ES-I3 (cell line): Measurements from ENCODE around the gene BCL6B.
A peak's percentile ranks its signal among the peaks of the same experiment; 100 is the strongest.

Source experiments
- H3K36me3 ChIP-seq: 2 replicates; pipeline ENCODE4 v1.6.1; 2013; ENCODE audit warnings: mild to moderate bottlenecking, low read length, control low read depth, moderate library complexity; ENCODE audit not compliant: insufficient read depth
- H3K4me1 ChIP-seq: 2 replicates; pipeline ENCODE4 v1.6.1; 2013; ENCODE audit warnings: mild to moderate bottlenecking, control low read depth, low read length; ENCODE audit not compliant: insufficient read depth
- H3K9ac ChIP-seq: 2 replicates; pipeline ENCODE4 v1.6.1; 2013; ENCODE audit warnings: low read depth, mild to moderate bottlenecking, low read length, moderate library complexity
- H3K9me3 ChIP-seq: 2 replicates; pipeline ENCODE4 v1.6.1; 2013; ENCODE audit warnings: mild to moderate bottlenecking, low read length, moderate library complexity; ENCODE audit not compliant: control insufficient read depth, insufficient read depth

BCL6B gene

DNA sequence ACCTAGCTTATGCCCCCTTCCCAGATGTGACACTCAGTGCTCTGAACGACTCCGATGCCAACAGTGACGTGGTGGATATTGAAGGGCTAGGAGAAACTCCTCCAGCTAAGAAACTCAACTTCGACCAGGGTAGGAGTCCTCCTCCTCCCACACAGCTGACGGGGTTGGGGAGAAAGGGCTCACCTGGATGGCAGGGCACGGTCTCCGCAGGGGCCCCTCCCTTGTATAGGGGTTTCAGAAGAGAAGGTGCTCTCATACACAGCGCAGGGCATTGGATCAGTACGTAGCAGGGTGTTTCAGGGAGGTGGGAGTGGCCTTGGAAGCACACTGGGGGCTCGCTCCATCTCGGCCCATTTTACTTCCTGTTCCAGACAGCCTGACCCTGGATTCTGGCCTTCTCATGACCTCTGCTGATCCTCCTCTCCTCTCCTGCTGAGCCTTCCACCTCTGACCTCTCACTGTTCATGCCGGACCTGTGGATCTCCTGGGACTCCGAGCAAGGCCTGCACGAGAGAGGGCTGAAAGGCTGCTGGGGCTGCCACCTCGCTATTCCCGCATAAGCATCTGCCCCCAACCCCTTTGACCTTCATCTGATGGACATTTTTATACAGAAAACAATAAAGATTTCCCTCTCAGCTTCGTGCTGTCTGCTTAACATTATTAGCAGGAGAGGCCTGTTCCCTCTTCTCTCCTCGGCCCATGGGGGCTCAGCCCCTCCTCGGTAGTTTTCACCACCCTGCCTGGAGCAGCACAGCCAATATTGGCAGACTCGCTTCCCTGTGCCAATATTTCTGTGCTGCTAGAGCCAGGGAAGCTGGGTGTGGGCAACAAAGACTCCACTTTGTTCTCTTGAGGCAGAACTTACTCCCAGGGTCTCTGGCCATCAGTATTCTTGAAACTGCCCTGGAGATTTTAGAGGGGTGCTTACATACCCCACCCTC, 5.7 kb upstream of the BCL6B start:
- Histone ChIP-seq H3K9me3 (no peaks in the 10 kb centered on the region), H3K9ac (no peak overlapping the region), H3K36me3 (no peaks in the 10 kb centered on the region), H3K4me1 (peaks cover 4% of the 10 kb centered on the region)

DNA sequence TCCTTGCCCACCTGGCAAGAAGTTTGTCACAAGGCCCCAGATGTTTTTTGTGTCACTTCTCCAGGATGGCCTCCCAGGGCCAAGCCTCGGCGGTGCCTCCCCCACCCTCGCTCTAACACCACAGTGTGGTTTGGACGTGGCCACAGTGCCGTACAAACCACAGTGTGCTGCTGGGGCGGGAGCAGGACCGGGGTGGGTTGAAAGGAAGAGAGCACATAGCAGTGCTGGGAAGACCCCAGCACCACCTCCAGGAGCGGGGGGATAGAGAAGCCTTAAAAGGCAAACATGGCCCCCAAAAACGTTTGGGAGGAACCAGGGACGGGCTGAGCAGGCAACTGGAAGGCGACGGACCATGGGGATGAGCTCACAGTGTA, 5.0 kb upstream of the BCL6B start:
- Histone ChIP-seq H3K4me1 (peaks cover 4% of the 10 kb centered on the region), H3K9me3 (no peaks in the 10 kb centered on the region)

DNA sequence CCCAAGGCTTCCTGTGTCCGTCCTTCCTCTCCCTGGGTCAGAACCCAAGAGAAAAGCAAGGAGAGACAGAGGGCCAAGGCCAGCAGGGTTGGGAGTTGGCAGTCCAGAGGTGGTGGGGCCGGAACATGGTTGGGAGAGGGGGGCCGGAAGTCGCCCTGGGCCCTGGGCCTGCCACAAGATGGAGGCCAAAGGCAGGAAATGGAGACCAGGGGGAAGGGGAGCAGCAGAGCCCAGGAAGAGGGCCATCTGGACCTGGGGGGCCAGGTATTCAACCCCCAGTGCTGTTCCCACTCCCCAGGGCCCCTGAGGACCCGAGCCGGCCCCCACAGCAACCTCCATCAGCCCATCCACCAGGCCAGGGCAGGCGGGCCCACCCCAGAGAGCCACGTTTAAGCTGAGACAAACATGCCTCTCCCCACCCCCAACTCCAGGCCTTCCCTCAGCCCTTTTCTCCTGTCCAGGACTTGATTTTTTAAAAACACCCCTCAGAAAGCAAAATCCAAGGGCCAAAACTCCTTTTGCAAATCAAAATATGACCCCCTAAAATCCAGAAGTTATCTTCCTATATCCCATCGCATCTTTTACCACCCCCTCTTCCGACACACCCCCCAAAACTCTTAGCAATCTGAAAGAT, 4.4 kb upstream of the BCL6B start:
- no peak overlapping the region for H3K9ac ChIP-seq
- no peaks in the 10 kb centered on the region for H3K36me3 ChIP-seq
- no peaks in the 10 kb centered on the region for H3K9me3 ChIP-seq
- peaks cover 4% of the 10 kb centered on the region for H3K4me1 ChIP-seq

More for the DNA sequence above, 5.0 kb upstream of the BCL6B start:
- Histone ChIP-seq H3K36me3 (no peaks in the 10 kb centered on the region), H3K9ac (no peak overlapping the region)

DNA sequence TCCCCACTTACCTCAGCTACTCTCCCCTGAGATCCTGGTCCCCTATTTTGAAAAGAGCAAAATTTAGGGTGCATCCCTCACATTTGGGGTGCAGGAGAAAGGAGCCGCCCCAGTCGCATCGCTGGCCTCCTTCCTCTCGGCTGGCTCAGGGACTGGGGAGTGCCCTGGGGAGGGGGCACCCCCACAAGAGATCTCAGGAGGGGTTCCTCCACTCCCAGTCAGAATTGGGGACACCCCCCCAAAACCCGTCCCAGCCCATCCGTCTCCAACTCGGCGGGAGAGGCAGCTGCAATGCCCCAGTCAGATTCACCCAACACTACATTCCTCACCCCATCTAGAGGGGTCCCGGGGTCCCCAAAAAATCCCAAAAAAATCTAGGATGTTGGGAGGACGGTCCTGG, 3.5 kb upstream of the BCL6B start:
- peaks cover 4% of the 10 kb centered on the region for H3K4me1 ChIP-seq
- no peaks in the 10 kb centered on the region for H3K36me3 ChIP-seq
- H3K9me3 ChIP-seq, result no peaks in the 10 kb centered on the region
- H3K9ac ChIP-seq, result peak overlapping the region; percentile 60

DNA sequence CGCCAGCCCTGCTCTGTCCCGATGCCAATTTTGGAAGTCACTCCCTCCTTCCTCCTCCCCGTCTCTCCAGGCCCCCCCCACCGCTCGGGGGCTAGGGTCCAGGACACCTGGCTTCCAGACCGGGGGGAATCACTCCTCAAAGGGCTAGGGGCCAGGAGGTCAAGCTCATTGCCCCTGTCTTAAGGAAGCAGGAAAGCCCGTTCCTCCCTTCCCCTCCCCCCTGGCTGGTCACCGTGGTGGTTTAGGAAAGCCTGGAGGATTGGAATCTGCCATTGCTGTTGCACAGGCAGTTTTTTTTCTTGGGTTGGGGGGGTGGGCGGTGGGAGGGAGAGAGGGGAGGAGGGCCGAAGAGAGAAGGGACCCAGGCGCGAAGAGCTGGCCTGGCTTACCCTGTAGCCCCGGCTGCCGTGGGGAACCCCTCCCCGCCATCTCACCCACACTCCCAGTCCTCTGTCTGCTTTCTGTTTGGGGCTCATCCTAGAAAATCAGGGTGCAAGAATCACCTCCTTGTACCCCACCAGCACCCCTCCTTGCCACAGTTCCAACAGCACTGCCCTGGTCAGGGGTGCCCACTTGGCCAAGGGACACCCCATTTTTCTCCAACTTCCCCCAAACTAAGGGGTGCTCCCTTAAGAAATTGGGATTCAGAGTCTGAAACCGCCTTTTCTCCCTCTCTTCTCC, 2.9 kb upstream of the BCL6B start:
- H3K9ac ChIP-seq, result peak overlapping the region; percentile 60
- no peaks in the 10 kb centered on the region for H3K36me3 ChIP-seq
- no peaks in the 10 kb centered on the region for H3K9me3 ChIP-seq
- H3K4me1 ChIP-seq, result peaks cover 4% of the 10 kb centered on the region

DNA sequence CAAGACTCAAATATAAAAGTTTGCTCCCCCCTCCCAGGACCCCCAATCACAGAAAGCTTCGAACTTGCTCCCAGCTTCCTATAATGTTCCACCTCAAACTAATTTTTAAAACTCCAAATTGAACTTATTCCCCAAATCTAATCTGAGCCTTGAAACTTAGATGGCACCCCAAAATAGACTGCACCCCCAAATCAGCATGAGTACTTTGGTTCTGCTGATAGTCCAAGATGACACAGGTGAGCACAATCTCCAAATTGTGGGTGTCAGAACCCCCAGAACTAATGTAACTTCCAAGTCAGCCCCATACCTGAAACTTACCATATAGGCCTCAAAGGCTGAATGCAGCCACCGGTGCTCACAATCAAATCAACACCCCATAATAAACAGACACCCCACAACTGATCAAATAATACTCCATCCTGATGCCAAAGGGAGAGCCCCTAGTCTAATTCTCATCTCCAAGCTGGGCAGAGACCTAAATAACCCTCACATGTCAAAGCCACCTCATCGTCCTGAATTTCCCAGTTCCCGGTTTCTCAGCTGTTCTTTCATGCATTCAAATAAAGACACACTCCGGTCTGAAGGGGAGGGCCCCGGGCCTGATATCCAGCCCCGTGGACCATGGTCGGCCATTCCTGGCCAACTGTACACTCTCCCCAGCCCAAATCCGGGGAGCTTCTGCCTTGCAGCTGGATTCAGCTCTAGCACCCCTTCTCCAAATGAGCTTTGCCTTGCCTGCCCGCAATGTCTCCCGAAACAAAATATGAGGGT, 1.8 kb upstream of the BCL6B start:
- peak overlapping the region; percentile 52; the same call in 1 of the 2 replicates for H3K9ac ChIP-seq
- no peaks in the 10 kb centered on the region for H3K36me3 ChIP-seq

DNA sequence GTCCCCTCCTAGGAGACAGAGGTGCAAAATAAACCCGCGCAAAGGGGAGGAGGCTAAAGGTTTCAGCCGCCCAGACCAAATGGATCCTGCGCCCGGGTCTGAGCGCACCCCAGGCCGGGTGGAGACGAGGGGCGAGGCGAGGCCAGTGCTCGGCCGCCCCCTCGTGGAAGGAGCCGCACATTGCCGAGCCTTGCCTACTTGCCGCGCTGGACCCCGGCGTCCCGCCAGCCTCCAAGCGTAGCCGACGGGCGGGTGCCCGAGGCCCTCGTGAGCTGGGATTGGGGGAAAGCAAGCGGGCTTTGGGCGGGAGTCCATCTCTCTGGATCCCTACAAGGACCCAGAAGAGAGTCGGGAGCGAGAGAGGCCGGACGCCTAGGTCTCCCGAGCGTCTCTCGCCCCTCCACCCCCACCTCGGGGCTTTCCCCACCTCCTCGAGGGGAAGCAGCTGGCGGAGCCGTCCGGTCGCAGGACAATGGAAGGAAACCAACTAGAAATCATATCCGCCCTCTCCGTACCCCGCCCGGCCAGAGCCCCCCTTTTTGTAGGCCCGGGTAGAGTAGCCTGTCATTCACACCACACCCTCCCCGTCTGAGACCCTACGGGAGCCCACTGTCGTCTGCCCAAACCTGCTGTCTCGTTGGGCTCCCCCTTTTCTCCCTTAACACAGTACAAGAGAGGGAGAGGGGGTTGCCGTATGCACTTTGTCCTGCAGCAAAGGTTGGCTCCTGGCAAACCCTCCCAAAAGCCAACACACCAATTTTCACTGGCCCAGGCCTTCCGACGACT, 664 bp upstream of the BCL6B start:
- H3K36me3 ChIP-seq, result no peaks in the 10 kb centered on the region
- H3K9ac ChIP-seq, result peak overlapping the region; percentile 52; the same call in 1 of the 2 replicates
- H3K9me3 ChIP-seq, result no peaks in the 10 kb centered on the region
- peaks cover 4% of the 10 kb centered on the region for H3K4me1 ChIP-seq

More for the DNA sequence above, 1.8 kb upstream of the BCL6B start:
- Histone ChIP-seq H3K4me1 (peaks cover 4% of the 10 kb centered on the region), H3K9me3 (no peaks in the 10 kb centered on the region)

DNA sequence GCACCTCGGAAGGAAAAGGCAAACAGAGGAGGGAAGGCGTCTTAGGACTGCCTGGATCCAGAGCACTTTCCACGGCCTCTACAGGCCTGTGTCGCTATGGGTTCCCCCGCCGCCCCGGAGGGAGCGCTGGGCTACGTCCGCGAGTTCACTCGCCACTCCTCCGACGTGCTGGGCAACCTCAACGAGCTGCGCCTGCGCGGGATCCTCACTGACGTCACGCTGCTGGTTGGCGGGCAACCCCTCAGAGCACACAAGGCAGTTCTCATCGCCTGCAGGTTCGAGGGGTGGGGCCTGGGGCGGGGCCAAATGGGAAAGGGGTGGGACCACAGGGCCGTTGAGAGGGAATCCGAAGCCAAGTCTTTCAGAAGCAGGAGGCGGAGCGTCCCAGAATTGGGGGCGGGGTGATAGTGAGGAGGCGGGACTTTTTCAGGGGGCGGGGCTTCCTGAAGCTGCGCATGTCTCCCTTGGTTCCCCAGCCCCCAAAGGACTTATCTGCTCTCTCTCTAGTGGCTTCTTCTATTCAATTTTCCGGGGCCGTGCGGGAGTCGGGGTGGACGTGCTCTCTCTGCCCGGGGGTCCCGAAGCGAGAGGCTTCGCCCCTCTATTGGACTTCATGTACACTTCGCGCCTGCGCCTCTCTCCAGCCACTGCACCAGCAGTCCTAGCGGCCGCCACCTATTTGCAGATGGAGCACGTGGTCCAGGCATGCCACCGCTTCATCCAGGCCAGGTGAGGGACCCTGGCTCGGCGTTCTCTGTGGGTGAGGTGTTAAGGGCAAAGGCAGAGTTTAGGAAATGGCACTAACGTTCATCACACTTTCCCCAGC, 939 bp downstream of the BCL6B start:
- H3K36me3 ChIP-seq, result no peaks in the 10 kb centered on the region
- peaks cover 4% of the 10 kb centered on the region for H3K4me1 ChIP-seq
- no peaks in the 10 kb centered on the region for H3K9me3 ChIP-seq
- peak overlapping the region; percentile 52 for H3K9ac ChIP-seq

DNA sequence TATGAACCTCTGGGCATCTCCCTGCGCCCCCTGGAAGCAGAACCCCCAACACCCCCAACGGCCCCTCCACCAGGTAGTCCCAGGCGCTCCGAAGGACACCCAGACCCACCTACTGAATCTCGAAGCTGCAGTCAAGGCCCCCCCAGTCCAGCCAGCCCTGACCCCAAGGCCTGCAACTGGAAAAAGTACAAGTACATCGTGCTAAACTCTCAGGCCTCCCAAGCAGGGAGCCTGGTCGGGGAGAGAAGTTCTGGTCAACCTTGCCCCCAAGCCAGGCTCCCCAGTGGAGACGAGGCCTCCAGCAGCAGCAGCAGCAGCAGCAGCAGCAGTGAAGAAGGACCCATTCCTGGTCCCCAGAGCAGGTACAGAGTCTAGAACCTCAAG, 1.5 kb downstream of the BCL6B start:
- Histone ChIP-seq H3K4me1 (peaks cover 4% of the 10 kb centered on the region), H3K9me3 (no peaks in the 10 kb centered on the region), H3K36me3 (no peaks in the 10 kb centered on the region), H3K9ac (no peak overlapping the region)

DNA sequence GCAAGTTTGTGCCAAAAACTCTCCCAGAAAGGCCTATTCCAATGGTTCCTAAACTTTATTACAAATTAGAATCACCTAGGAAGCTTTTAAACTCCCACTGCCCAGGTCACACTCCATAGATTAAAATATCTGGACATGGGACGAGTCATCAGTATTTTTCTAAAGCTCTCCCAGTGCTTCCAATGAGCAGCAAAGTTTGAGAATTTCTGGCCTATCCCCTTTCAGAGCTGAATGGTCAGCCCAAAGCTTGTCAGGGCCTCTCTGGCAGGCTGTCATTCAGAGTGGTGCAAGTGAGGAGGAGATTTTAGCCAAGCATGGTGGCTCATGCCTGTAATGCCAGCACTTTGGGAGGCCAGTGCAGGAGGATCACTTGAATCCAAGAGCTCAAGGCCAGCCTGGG, 2.4 kb downstream of the BCL6B start:
- H3K36me3 ChIP-seq, result no peaks in the 10 kb centered on the region
- H3K9ac ChIP-seq, result no peak overlapping the region
- H3K4me1 ChIP-seq, result peaks cover 2% of the 10 kb centered on the region
- H3K9me3 ChIP-seq, result no peaks in the 10 kb centered on the region

DNA sequence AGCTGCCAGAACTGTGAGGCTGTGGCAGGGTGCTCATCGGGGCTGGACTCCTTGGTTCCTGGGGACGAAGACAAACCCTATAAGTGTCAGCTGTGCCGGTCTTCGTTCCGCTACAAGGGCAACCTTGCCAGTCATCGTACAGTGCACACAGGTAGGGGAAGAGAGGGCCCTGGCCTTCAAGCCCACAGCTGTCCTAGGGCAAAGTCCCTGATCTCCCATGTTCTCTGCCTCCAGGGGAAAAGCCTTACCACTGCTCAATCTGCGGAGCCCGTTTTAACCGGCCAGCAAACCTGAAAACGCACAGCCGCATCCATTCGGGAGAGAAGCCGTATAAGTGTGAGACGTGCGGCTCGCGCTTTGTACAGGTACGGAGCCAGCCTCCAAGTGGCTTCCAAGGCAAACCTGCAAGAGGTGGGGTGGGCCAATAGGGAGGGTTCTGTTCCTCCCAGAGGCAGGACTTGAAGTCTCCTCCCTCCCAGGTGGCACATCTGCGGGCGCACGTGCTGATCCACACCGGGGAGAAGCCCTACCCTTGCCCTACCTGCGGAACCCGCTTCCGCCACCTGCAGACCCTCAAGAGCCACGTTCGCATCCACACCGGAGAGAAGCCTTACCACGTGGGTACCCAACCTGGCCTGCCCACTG, 3.7 kb downstream of the BCL6B start:
- Histone ChIP-seq H3K36me3 (no peaks in the 10 kb centered on the region), H3K4me1 (no peaks in the 10 kb centered on the region), H3K9me3 (no peaks in the 10 kb centered on the region), H3K9ac (no peak overlapping the region)

DNA sequence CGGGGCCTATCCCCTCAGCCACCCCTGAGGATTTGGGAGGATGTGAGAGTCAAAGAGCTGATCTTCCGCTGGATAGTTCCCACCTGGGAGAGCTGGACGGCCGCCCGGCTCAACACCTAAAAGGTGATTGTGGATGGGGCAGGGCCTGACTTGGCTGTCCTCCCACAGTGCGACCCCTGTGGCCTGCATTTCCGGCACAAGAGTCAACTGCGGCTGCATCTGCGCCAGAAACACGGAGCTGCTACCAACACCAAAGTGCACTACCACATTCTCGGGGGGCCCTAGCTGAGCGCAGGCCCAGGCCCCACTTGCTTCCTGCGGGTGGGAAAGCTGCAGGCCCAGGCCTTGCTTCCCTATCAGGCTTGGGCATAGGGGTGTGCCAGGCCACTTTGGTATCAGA, 4.5 kb downstream of the BCL6B start:
- H3K9ac ChIP-seq, result no peak overlapping the region
- H3K4me1 ChIP-seq, result no peaks in the 10 kb centered on the region
- H3K9me3 ChIP-seq, result no peaks in the 10 kb centered on the region
- no peaks in the 10 kb centered on the region for H3K36me3 ChIP-seq
